Measurements from ENCODE around the gene PDE6G. TPM values are rescaled to one million over a fixed set of nuclear protein-coding genes. Genes with fewer than 3 reads are reported as not detected.
A peak's percentile ranks its signal among the peaks of the same experiment; 100 is the strongest.

The PDE6G gene
- total and polyA plus RNA-seq, 2 of the 13 experiments (the other 11 are each of a cell fraction or from before 2014, with no cell fraction given), result 1.4 to 6.7 TPM

GRCh38 chr17:81636505-81637288 is 19.6 kb downstream of the PDE6G start, which contains the start of the genes NPLOC4 and TSPAN10 (continued):
- TF ChIP-seq ZNF7 (CRISPR knock-in tag; IDR thresholded peaks at IDR 0.05) (peak; percentile 54; the same call in 1 of the 2 replicates), ZNF674 (CRISPR knock-in tag; IDR thresholded peaks at IDR 0.05; ENCODE audit: low read depth) (no peak), RORA (CRISPR knock-in tag; IDR thresholded peaks at IDR 0.05) (no peak), KLF12 (CRISPR knock-in tag; IDR thresholded peaks at IDR 0.05; ENCODE audit: borderline replicate concordance) (peak; percentile 97), ZNF609 (CRISPR knock-in tag; IDR thresholded peaks at IDR 0.05; ENCODE audit: borderline replicate concordance) (no peak), CEBPG (CRISPR knock-in tag; IDR thresholded peaks at IDR 0.05) (peak; percentile 58), CEBPB (IDR thresholded peaks at IDR 0.05; ENCODE audit: borderline replicate concordance, low read depth, low read length) (no peak), STAT6 (CRISPR knock-in tag; IDR thresholded peaks at IDR 0.05; ENCODE audit: borderline replicate concordance) (no peak), NBN (conservative IDR thresholded peaks at IDR 0.05) (no peak), KAT7 (CRISPR knock-in tag; IDR thresholded peaks at IDR 0.05; ENCODE audit: borderline replicate concordance) (peak; percentile 99), CHCHD3 (CRISPR knock-in tag; IDR thresholded peaks at IDR 0.05) (no peak), HNF1B (CRISPR knock-in tag; IDR thresholded peaks at IDR 0.05) (no peak; the same call in 1 of the 2 replicates), HOMEZ (CRISPR knock-in tag; IDR thresholded peaks at IDR 0.05; ENCODE audit: low read depth) (no peak; the same call in 1 of the 2 replicates), ZNF703 (CRISPR knock-in tag; IDR thresholded peaks at IDR 0.05; ENCODE audit: borderline replicate concordance) (no peak), MYPOP (CRISPR knock-in tag; IDR thresholded peaks at IDR 0.05) (peak; percentile 71; the same call in 1 of the 2 replicates), DNMT1 (CRISPR knock-in tag; IDR thresholded peaks at IDR 0.05) (0 out of 2 replicates have a peak, but pooled peaks have one; percentile 79), MTF1 (CRISPR knock-in tag; IDR thresholded peaks at IDR 0.05) (no peak; the same call in 1 of the 2 replicates)
